ENCODE measurements around the gene UBE2L6.
"Not testable (repeated sequence)": the region's sequence is repeated elsewhere in the genome, so short reads cannot be mapped to it uniquely, and the experiment has no call there.

Gene UBE2L6

GRCh38 chr11:57566905-57567514 is 462 bp downstream of the UBE2L6 start:
- peak; percentile 14 for DNase-seq (ENCODE audit: low spot score)

- DNase-seq (ENCODE audit: low spot score) = peak; percentile 56
Measured at GRCh38 chr11:57566005-57566904, 1.2 kb downstream of the UBE2L6 start.

- DNase-seq (ENCODE audit: low spot score) = no peak
Measured at GRCh38 chr11:57562596-57562995, 4.9 kb downstream of the UBE2L6 start.

GRCh38 chr11:57560146-57560545 is 7.3 kb downstream of the UBE2L6 start:
- no peak for DNase-seq (ENCODE audit: low spot score)

- no peak for DNase-seq (ENCODE audit: low spot score)
Measured at GRCh38 chr11:57556041-57556440, 11.4 kb downstream of the UBE2L6 start.

- DNase-seq (ENCODE audit: low spot score) = no peak
Measured at GRCh38 chr11:57555393-57555792, 12.1 kb downstream of the UBE2L6 start.

GRCh38 chr11:57552479-57552878 is 15.0 kb downstream of the UBE2L6 start:
- no peak for DNase-seq (ENCODE audit: low spot score)

- DNase-seq (ENCODE audit: low spot score) = no peak
Measured at GRCh38 chr11:57551941-57552340, 15.5 kb downstream of the UBE2L6 start.

GRCh38 chr11:57549983-57550382 is 17.5 kb downstream of the UBE2L6 start:
- no peak for DNase-seq (ENCODE audit: low spot score)

GRCh38 chr11:57547854-57548377 is 19.6 kb downstream of the UBE2L6 start:
- DNase-seq (ENCODE audit: low spot score) = no peak

- peak; percentile 69 for DNase-seq (ENCODE audit: low spot score)
Measured at GRCh38 chr11:57546869-57547475, 20.5 kb downstream of the UBE2L6 start.

- DNase-seq (ENCODE audit: low spot score) = no peak
Measured at GRCh38 chr11:57546451-57546850, 21.0 kb downstream of the UBE2L6 start.

GRCh38 chr11:57545883-57546282 is 21.6 kb downstream of the UBE2L6 start:
- DNase-seq (ENCODE audit: low spot score) = no peak

GRCh38 chr11:57544566-57544965 is 22.9 kb downstream of the UBE2L6 start:
- DNase-seq (ENCODE audit: low spot score) = no peak

- DNase-seq (ENCODE audit: low spot score) = no peak
Measured at GRCh38 chr11:57543593-57543992, 23.9 kb downstream of the UBE2L6 start.

GRCh38 chr11:57542582-57542981 is 24.9 kb downstream of the UBE2L6 start:
- no peak for DNase-seq (ENCODE audit: low spot score)

GRCh38 chr11:57541169-57541568 is 26.3 kb downstream of the UBE2L6 start:
- DNase-seq (ENCODE audit: low spot score) = no peak

- DNase-seq (ENCODE audit: low spot score) = peak; percentile 41
Measured at GRCh38 chr11:57539342-57539741, 28.1 kb downstream of the UBE2L6 start.

- DNase-seq (ENCODE audit: low spot score) = no peak
Measured at GRCh38 chr11:57536947-57537619, 30.4 kb downstream of the UBE2L6 start, which contains the start of gene SMTNL1. TSS of gene SMTNL1 (plus strand) at chr11:57537595. CDS start at chr11:57542643, 5,048 bp downstream.

GRCh38 chr11:57534449-57534848 is 33.0 kb downstream of the UBE2L6 start:
- not testable (repeated sequence) for DNase-seq (ENCODE audit: low spot score)

GRCh38 chr11:57530596-57531507 is 36.6 kb downstream of the UBE2L6 start, which contains the start of gene TIMM10:
TSS of gene TIMM10 (minus strand) at chr11:57530754. CDS start at chr11:57530189, 565 bp downstream.
- DNase-seq (ENCODE audit: low spot score) = peak; percentile 100

Measured in kidney tubule cell (primary cell).